ENCODE measurements around the gene ASIP. TPM values are rescaled to one million over a fixed set of nuclear protein-coding genes. Genes with fewer than 3 reads are reported as not detected.
A peak's percentile ranks its signal among the peaks of the same experiment; 100 is the strongest.
"Not testable (repeated sequence)": the region's sequence is repeated elsewhere in the genome, so short reads cannot be mapped to it uniquely, and the experiment has no call there.

Gene ASIP
- total RNA-seq, 1 donor from 2014 or later = not detected

DNA sequence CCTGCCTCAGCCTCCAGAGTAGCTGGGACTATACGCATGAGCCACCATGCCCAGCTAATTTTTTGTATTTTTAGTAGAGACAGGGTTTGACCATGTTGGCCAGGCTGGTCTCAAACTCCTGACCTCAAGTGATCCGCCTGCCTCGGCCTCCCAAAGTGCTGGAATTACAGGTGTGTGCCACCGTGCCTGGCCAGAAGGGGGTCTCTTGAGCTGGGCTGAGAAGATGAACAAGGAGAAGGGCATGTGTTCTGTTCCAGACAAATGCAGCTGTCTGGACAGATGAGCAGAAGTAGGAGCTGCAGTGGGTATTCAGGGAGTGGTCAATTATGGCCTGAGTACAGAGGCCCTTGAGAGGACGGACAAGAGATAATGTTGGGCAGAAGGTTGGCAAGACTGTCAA lies 46.3 kb downstream of the ASIP start:
- not testable (repeated sequence) for H3K27me3 Mint-ChIP-seq; H3K27ac Mint-ChIP-seq; H3K4me1 Mint-ChIP-seq (ENCODE audit: low read depth); DNase-seq (ENCODE audit: low spot score, unreplicated experiment); H3K4me3 Mint-ChIP-seq (ENCODE audit: low read depth); H3K9me3 Mint-ChIP-seq (ENCODE audit: low read depth)
- peaks cover 50% of the 10 kb centered on the region for H3K36me3 Mint-ChIP-seq (ENCODE audit: insufficient read depth)
- TF ChIP-seq, protein P1, sequence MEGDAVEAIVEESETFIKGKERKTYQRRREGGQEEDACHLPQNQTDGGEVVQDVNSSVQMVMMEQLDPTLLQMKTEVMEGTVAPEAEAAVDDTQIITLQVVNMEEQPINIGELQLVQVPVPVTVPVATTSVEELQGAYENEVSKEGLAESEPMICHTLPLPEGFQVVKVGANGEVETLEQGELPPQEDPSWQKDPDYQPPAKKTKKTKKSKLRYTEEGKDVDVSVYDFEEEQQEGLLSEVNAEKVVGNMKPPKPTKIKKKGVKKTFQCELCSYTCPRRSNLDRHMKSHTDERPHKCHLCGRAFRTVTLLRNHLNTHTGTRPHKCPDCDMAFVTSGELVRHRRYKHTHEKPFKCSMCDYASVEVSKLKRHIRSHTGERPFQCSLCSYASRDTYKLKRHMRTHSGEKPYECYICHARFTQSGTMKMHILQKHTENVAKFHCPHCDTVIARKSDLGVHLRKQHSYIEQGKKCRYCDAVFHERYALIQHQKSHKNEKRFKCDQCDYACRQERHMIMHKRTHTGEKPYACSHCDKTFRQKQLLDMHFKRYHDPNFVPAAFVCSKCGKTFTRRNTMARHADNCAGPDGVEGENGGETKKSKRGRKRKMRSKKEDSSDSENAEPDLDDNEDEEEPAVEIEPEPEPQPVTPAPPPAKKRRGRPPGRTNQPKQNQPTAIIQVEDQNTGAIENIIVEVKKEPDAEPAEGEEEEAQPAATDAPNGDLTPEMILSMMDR (IDR thresholded peaks at IDR 0.05; ENCODE audit: unreplicated experiment) = peak; percentile 28

DNA sequence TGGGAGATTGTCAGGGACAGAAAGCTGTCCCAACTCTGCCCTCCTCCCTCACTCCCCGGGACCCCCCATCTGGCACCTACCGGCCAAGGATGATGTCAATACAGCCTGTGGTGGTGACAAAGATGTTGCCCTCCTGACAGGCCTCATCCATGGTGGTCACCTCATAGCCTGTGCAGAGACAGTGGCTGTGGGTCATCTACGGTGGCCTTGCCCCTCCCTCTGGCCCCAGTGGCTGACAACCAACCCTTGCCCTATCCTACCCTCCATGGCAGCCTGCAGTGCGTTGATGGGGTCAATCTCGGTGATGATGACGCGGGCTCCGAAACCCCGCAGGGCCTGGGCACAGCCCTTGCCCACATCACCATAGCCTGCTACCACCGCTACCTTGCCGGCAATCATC lies 49.2 kb downstream of the ASIP start:
- Mint-ChIP-seq H3K27me3 (no peaks in the 10 kb centered on the region), H3K27ac (no peak overlapping the region), H3K4me3 (ENCODE audit: low read depth) (no peak overlapping the region), H3K9me3 (ENCODE audit: low read depth) (no peaks in the 10 kb centered on the region), H3K4me1 (ENCODE audit: low read depth) (no peaks in the 10 kb centered on the region), H3K36me3 (ENCODE audit: insufficient read depth) (peaks cover 63% of the 10 kb centered on the region)
- DNase-seq (ENCODE audit: low spot score, unreplicated experiment) = no peak
- TF ChIP-seq, protein P1 (IDR thresholded peaks at IDR 0.05; ENCODE audit: unreplicated experiment) = no peak

DNA sequence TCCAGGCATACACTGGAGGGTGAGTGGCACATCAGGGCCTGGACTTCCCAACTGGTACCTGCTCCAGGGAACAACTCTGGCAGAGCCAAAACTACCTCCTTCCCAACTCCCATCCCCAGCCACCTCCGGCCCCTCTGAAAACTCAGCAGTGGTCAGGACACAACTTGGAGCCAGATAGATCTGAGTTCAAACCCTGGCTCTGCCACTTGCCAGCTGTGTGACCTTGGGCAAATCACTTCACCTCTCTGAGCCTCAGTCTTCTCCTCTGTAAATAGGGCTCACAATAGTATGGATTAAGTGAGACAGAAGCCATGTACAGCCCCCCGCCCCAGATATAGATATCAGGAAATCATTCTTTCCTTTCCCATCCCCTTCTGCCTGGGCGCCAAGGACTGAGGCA lies 51.3 kb downstream of the ASIP start:
- Mint-ChIP-seq H3K27me3 (no peaks in the 10 kb centered on the region), H3K4me1 (ENCODE audit: low read depth) (no peaks in the 10 kb centered on the region), H3K36me3 (ENCODE audit: insufficient read depth) (peaks cover 56% of the 10 kb centered on the region), H3K9me3 (ENCODE audit: low read depth) (no peaks in the 10 kb centered on the region), H3K4me3 (ENCODE audit: low read depth) (no peak overlapping the region), H3K27ac (no peak overlapping the region)
- TF ChIP-seq, protein P1 (IDR thresholded peaks at IDR 0.05; ENCODE audit: unreplicated experiment) = no peak
- no peak for DNase-seq (ENCODE audit: low spot score, unreplicated experiment)

DNA sequence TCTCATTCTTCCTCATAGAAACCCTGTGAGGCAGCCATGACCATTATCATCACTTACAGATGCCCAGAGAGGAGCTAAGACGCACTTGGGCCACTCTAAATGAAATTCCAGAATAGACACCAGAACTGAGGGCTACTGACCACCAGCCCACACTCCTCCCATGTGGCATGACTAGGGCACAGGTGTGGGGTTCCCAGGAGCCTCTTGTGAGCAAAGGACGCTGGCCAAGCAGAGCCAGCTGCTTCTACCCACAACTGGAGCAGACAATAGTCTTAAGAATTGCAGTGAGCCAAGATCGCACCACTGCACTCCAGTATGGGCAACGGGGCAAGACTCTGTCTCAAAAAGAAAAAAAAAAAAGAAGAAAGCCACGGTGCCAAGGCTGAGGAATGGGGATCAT lies 51.9 kb downstream of the ASIP start:
- Mint-ChIP-seq H3K4me1 (ENCODE audit: low read depth) (no peaks in the 10 kb centered on the region), H3K9me3 (ENCODE audit: low read depth) (no peaks in the 10 kb centered on the region), H3K27ac (no peak overlapping the region), H3K27me3 (no peaks in the 10 kb centered on the region), H3K36me3 (ENCODE audit: insufficient read depth) (peaks cover 54% of the 10 kb centered on the region), H3K4me3 (ENCODE audit: low read depth) (no peak overlapping the region)
- TF ChIP-seq, protein P1 (IDR thresholded peaks at IDR 0.05; ENCODE audit: unreplicated experiment) = no peak
- DNase-seq (ENCODE audit: low spot score, unreplicated experiment) = no peak

DNA sequence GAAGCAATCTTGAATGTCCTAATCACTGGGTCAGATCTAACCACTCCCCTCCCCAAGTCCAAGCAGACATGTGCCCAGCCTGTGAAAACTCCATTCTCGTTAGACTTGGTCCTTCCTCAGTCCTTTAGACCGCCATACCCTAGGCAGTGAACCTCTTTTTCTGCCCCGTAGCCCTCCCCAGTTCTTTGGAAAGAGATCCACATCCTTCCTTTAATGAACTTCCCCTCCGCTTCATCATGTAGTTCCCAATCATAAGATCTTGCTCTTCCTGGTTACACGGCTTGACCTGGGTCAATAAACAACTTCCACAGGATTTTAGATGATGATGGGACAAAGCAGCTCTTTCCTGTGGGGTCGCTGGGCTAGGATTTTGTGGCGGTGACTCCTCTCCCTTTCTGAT lies 52.4 kb downstream of the ASIP start:
- H3K9me3 Mint-ChIP-seq (ENCODE audit: low read depth) = no peaks in the 10 kb centered on the region
- H3K27me3 Mint-ChIP-seq = no peaks in the 10 kb centered on the region
- TF ChIP-seq, protein P1 (IDR thresholded peaks at IDR 0.05; ENCODE audit: unreplicated experiment) = no peak
- no peak for DNase-seq (ENCODE audit: low spot score, unreplicated experiment)
- H3K4me3 Mint-ChIP-seq (ENCODE audit: low read depth) = no peak overlapping the region
- H3K4me1 Mint-ChIP-seq (ENCODE audit: low read depth) = no peaks in the 10 kb centered on the region
- H3K27ac Mint-ChIP-seq = no peak overlapping the region
- peaks cover 51% of the 10 kb centered on the region for H3K36me3 Mint-ChIP-seq (ENCODE audit: insufficient read depth)

All from progenitor cell of endocrine pancreas (in vitro differentiated cells).